Colonic mucosa (tissue), 4 donors: ENCODE measurements around the gene ISG20L2. TPM values are rescaled to one million over a fixed set of nuclear protein-coding genes. Genes with fewer than 3 reads are reported as not detected.
"Not testable (repeated sequence)": the region's sequence is repeated elsewhere in the genome, so short reads cannot be mapped to it uniquely, and the experiment has no call there.

Experiments
- DNase-seq: peaks from one replicate; pipeline ENCODE4 v3.0.0-alpha.2; 2020
- H3K27ac ChIP-seq: fragments of 200-600 bp; one replicate; pipeline ENCODE4 v1.8.0; 2021
- H3K27me3 ChIP-seq: fragments of 200-600 bp; one replicate; pipeline ENCODE4 v1.8.0; 2021
- H3K36me3 ChIP-seq: fragments of 200-600 bp; one replicate; pipeline ENCODE4 v1.8.0; 2021
- H3K4me1 ChIP-seq: fragments of 200-600 bp; one replicate; pipeline ENCODE4 v1.8.0; 2021; ENCODE audit warnings: mild to moderate bottlenecking
- H3K4me3 ChIP-seq: fragments of 200-600 bp; one replicate; pipeline ENCODE4 v1.8.0; 2021
- H3K9ac ChIP-seq, 2 donors: one replicate each; pipeline ENCODE4 v1.7.0; 2013; ENCODE audit warnings: control low read depth in 2 of 2, low read depth in 2 of 2, low read length in 2 of 2
- H3K9me3 ChIP-seq: fragments of 200-600 bp; one replicate; pipeline ENCODE4 v1.8.0; 2021
- intact Hi-C: fragments of 100-400 bp; cut with DNase I; formaldehyde crosslinking; loops from one replicate; pipeline ENCODE4 v1.14.1; 2022
- total RNA-seq, 2 donors: library from RNA; stranded (reverse); fragmentation: NEBNext Ultra II Directional in 1 of 2; extraction: Animal tissue kit (Norgen Biotek cat#: 25700) in 1 of 2; gene quantifications; one replicate each; pipeline ENCODE4 v1.2.1, GENCODE V29; 2021
- TF ChIP-seq, protein P1 (sequence below): fragments of 200-600 bp; IDR thresholded peaks from one replicate; pipeline ENCODE4 v1.8.0; 2022; ENCODE audit warnings: antibody characterized with exemption, mild to moderate bottlenecking
- donor health status: healthy.
- donor health status: DM: no; HTN: no; CAD: no.
- donor health status: DM: no; HTN: no; CAD: no.

The ISG20L2 gene
- total RNA-seq, 2 donors from 2014 or later: 23.4 to 30.0 TPM

DNA sequence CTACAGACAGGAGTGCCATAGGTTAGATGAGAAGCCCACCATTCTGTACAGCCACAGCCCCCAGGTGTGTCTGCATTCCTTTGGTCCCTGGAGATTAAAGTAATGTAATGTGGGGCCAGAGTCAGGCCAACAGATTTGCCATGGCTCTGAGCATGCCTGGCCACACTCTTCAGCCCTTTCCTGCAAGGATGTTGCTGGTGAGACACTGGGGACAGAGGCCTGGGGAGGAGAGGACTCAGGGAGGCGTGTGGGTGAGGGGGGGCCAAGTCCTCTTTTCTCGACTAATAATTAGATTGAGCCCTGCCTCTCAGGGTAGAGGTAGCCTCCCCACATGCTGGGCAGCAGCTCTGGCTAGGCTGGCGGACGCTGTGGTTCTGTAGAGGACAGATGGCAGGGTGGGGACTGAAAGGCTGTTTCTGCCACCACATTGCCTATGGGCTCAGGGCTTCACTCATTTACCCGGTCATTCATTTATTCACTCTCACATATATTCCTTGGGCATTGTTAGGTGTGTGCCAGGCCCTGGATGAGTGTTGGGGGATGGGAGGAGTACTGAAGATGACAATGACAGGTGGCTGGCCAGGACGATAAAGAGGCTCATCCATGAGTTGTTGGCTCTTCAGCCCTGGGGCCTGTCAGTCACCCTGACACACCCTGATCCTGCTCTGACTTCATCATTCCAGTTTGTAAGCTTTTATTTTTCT, 31.7 kb upstream of the ISG20L2 start:
- Histone ChIP-seq H3K9me3 (no peaks in the 10 kb centered on the region), H3K27ac (no peak overlapping the region), H3K4me3 (no peak overlapping the region), H3K9ac (no peak overlapping the region), H3K27me3 (no peaks in the 10 kb centered on the region), H3K36me3 (no peaks in the 10 kb centered on the region), H3K4me1 (no peaks in the 10 kb centered on the region)
- DNase-seq: no peak
- intact Hi-C loops: no loop called here
- TF ChIP-seq, protein P1, sequence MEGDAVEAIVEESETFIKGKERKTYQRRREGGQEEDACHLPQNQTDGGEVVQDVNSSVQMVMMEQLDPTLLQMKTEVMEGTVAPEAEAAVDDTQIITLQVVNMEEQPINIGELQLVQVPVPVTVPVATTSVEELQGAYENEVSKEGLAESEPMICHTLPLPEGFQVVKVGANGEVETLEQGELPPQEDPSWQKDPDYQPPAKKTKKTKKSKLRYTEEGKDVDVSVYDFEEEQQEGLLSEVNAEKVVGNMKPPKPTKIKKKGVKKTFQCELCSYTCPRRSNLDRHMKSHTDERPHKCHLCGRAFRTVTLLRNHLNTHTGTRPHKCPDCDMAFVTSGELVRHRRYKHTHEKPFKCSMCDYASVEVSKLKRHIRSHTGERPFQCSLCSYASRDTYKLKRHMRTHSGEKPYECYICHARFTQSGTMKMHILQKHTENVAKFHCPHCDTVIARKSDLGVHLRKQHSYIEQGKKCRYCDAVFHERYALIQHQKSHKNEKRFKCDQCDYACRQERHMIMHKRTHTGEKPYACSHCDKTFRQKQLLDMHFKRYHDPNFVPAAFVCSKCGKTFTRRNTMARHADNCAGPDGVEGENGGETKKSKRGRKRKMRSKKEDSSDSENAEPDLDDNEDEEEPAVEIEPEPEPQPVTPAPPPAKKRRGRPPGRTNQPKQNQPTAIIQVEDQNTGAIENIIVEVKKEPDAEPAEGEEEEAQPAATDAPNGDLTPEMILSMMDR: no peak

DNA sequence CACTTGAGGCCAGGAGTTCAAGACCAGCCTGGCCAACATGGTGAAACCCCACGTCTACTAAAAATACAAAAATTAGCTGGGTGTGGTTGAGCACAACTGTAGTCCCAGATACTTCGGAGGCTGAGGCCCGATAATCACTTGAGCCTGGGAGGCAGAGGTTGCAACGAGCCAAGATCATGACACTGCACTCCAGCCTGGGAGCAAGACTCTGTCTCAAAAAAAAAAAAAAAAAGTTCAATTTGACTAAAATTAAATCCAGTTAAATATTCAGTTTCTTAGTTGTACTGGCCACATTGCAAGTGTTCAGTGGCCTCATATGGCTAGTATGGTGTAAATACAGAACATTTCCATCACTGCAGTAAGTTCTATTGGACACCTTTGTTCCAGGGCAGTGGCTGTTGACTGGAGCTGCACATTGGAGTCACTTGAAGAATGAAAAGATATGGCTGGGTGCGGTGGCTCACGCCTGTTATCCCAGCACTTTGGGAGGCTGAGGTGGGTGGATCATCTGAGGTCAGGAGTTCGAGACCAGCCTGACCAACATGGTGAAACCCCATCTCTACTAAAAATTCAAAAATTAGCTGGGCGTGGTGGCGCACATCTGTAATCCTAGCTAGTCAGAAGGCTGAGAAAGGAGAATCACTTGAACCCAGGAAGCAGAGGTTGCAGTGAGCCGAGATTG, 29.1 kb upstream of the ISG20L2 start:
- H3K9me3 ChIP-seq, H3K9ac ChIP-seq, H3K4me3 ChIP-seq, H3K4me1 ChIP-seq, intact Hi-C loops, H3K36me3 ChIP-seq, H3K27me3 ChIP-seq, H3K27ac ChIP-seq, DNase-seq: not testable (repeated sequence)

DNA sequence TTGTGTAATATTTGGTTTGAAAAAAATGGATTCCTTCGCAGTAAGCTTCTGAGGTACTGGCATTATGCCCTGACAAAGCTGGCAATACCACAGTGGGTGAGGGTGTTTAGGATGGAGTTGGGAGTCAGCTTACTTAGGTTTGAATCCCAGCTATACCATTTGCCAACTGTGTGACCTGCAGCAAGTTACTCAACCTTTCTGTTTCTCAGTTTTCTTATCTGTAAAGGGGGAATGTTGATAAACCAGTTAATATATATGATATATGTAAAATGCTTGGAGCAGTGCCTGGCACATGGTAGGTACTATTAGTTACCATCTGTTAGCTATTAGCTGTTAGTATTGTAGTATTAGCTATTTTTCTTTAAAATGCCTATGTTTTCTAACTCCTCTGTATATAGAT, 27.8 kb upstream of the ISG20L2 start:
- no peak overlapping the region for H3K4me3 ChIP-seq
- H3K9me3 ChIP-seq: no peaks in the 10 kb centered on the region

DNA sequence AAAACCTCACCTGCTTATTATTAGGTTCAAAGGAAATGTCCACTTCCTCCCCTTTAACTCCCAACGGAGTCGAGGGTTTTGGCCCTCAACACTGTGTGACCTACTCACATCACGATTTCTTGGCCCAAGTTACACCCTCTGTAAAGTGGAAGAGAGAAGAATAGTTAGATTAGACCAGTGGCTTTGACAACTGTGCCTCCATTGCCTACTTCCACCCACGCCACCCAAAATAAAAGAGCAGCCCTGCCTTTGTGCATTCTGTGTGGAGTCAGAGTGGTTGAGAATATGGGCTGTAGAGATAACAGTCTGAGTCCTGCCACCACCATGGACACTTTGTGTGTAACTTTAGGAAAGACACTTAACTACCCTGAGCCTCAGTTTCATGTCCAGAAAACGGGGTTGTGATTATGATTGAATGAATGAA, 27.0 kb upstream of the ISG20L2 start:
- Histone ChIP-seq H3K9ac (no peak overlapping the region), H3K36me3 (no peaks in the 10 kb centered on the region), H3K4me1 (peaks cover 5% of the 10 kb centered on the region), H3K27me3 (no peaks in the 10 kb centered on the region), H3K4me3 (no peak overlapping the region), H3K27ac (no peak overlapping the region), H3K9me3 (no peaks in the 10 kb centered on the region)
- TF ChIP-seq, protein P1: no peak
- intact Hi-C loops: no loop called here
- no peak for DNase-seq

More for the DNA sequence above, 27.8 kb upstream of the ISG20L2 start:
- Histone ChIP-seq H3K9ac (no peak overlapping the region), H3K27me3 (no peaks in the 10 kb centered on the region), H3K27ac (no peak overlapping the region), H3K4me1 (peaks cover 5% of the 10 kb centered on the region), H3K36me3 (no peaks in the 10 kb centered on the region)
- TF ChIP-seq, protein P1: no peak
- no peak for DNase-seq
- intact Hi-C loops: no loop called here

DNA sequence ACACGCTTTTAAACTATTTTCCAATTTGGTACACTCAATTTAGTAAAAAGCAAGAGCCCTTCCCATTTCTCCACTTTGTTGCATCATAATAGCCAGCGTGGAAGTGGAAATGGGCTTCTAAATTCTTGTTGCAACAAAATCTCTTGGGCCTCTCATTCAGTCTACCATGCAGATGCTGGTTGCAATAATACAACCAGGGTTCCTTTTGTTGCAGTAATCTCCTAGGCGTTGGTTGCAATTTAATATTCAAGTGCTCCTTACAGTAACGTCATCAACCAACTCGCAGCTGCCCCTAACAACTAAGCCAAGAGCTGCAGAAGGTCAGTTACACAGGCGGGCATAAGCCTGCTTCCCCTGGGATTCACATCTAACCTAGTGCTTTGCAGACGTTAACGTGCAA, 25.7 kb upstream of the ISG20L2 start:
- intact Hi-C loops: no loop called here

More for the DNA sequence above, 25.7 kb upstream of the ISG20L2 start:
- Histone ChIP-seq H3K36me3 (no peaks in the 10 kb centered on the region), H3K9me3 (no peaks in the 10 kb centered on the region), H3K4me1 (peaks cover 5% of the 10 kb centered on the region), H3K9ac (no peak overlapping the region), H3K4me3 (no peak overlapping the region), H3K27ac (no peak overlapping the region), H3K27me3 (no peaks in the 10 kb centered on the region)
- DNase-seq: no peak
- TF ChIP-seq, protein P1: no peak
